ENCODE data around the gene SHCBP1L. TPM values are rescaled to one million over a fixed set of nuclear protein-coding genes. Genes with fewer than 3 reads are reported as not detected.

The SHCBP1L gene
- total RNA-seq, 1 donor from 2014 or later: not detected

GRCh38 chr1:182886985-182887384 lies 66.0 kb downstream of the SHCBP1L start:
- Histone ChIP-seq H2AFZ (replicated peaks) (no peak overlapping the region), H3K27ac (no peak overlapping the region), H3F3A (ENCODE audit: low read depth) (peaks cover 90% of the 10 kb centered on the region), H3K9me3 (ENCODE audit: low read depth) (no peaks in the 10 kb centered on the region), H3K27me3 (no peaks in the 10 kb centered on the region), H3K4me1 (no peaks in the 10 kb centered on the region), H3K4me2 (no peak overlapping the region), H3K9ac (no peak overlapping the region), H3K36me3 (peaks cover 45% of the 10 kb centered on the region), H3K4me3 (no peak overlapping the region), H3K79me2 (ENCODE audit: low read depth) (peaks cover 4% of the 10 kb centered on the region), H4K20me1 (ENCODE audit: low read depth) (peaks cover 37% of the 10 kb centered on the region)
- TF ChIP-seq EZH2phosphoT487 (IDR thresholded peaks at IDR 0.05) (no peak), CTCF (IDR thresholded peaks at IDR 0.05) (no peak), EZH2 (IDR thresholded peaks at IDR 0.05) (no peak)
- H3K27ac Mint-ChIP-seq: no peak overlapping the region
- no peaks in the 10 kb centered on the region for H3K4me1 Mint-ChIP-seq
- H3K9me3 Mint-ChIP-seq: no peaks in the 10 kb centered on the region
- DNase-seq (ENCODE audit: low spot score): no peak
- H3K4me3 Mint-ChIP-seq: no peak overlapping the region
- no peaks in the 10 kb centered on the region for H3K27me3 Mint-ChIP-seq (ENCODE audit: insufficient read depth, low read depth)
- peaks cover 48% of the 10 kb centered on the region for H3K36me3 Mint-ChIP-seq

- Histone ChIP-seq H3K4me2 (no peak overlapping the region), H3F3A (ENCODE audit: low read depth) (peaks cover 95% of the 10 kb centered on the region), H3K79me2 (ENCODE audit: low read depth) (peaks cover 15% of the 10 kb centered on the region), H3K4me1 (no peaks in the 10 kb centered on the region), H3K36me3 (peaks cover 59% of the 10 kb centered on the region), H2AFZ (replicated peaks) (no peak overlapping the region), H3K27me3 (no peaks in the 10 kb centered on the region), H3K9me3 (ENCODE audit: low read depth) (no peaks in the 10 kb centered on the region), H3K27ac (no peak overlapping the region), H3K4me3 (no peak overlapping the region), H4K20me1 (ENCODE audit: low read depth) (peaks cover 38% of the 10 kb centered on the region), H3K9ac (no peak overlapping the region)
- Mint-ChIP-seq H3K36me3 (peaks cover 57% of the 10 kb centered on the region), H3K9me3 (no peaks in the 10 kb centered on the region), H3K27ac (no peak overlapping the region), H3K4me3 (no peak overlapping the region), H3K27me3 (ENCODE audit: insufficient read depth, low read depth) (no peaks in the 10 kb centered on the region), H3K4me1 (no peaks in the 10 kb centered on the region)
- DNase-seq (ENCODE audit: low spot score): no peak
- TF ChIP-seq CTCF (IDR thresholded peaks at IDR 0.05): no peak
- no peak for TF ChIP-seq EZH2 (IDR thresholded peaks at IDR 0.05)
- no peak for TF ChIP-seq EZH2phosphoT487 (IDR thresholded peaks at IDR 0.05)
Measured at GRCh38 chr1:182885591-182885990, 67.4 kb downstream of the SHCBP1L start.

- Histone ChIP-seq H3K79me2 (ENCODE audit: low read depth) (peaks cover 15% of the 10 kb centered on the region), H2AFZ (replicated peaks) (no peak overlapping the region), H3K36me3 (peaks cover 66% of the 10 kb centered on the region), H3K9me3 (ENCODE audit: low read depth) (no peaks in the 10 kb centered on the region), H3K4me1 (no peaks in the 10 kb centered on the region), H3K27ac (no peak overlapping the region), H3K4me3 (no peak overlapping the region), H3K27me3 (no peaks in the 10 kb centered on the region), H4K20me1 (ENCODE audit: low read depth) (peaks cover 43% of the 10 kb centered on the region), H3F3A (ENCODE audit: low read depth) (peaks cover 92% of the 10 kb centered on the region), H3K4me2 (no peak overlapping the region), H3K9ac (no peak overlapping the region)
- Mint-ChIP-seq H3K4me3 (no peak overlapping the region), H3K27me3 (ENCODE audit: insufficient read depth, low read depth) (no peaks in the 10 kb centered on the region), H3K36me3 (peaks cover 64% of the 10 kb centered on the region), H3K4me1 (no peaks in the 10 kb centered on the region), H3K27ac (no peak overlapping the region), H3K9me3 (no peaks in the 10 kb centered on the region)
- TF ChIP-seq CTCF (IDR thresholded peaks at IDR 0.05) (no peak), EZH2phosphoT487 (IDR thresholded peaks at IDR 0.05) (no peak), EZH2 (IDR thresholded peaks at IDR 0.05) (no peak)
- no peak for DNase-seq (ENCODE audit: low spot score)
Measured at GRCh38 chr1:182884872-182885271, 68.1 kb downstream of the SHCBP1L start.

All from neural progenitor cell (in vitro differentiated cells).